Left hindlimb (tissue), 1 donor: ENCODE data around the gene ZNF195.
"Not testable (repeated sequence)": the region's sequence is repeated elsewhere in the genome, so short reads cannot be mapped to it uniquely, and the experiment has no call there.

Experiments used
- DNase-seq: peaks from one replicate; pipeline ENCODE4 v3.0.0-alpha.2; 2018

Gene ZNF195

DNA sequence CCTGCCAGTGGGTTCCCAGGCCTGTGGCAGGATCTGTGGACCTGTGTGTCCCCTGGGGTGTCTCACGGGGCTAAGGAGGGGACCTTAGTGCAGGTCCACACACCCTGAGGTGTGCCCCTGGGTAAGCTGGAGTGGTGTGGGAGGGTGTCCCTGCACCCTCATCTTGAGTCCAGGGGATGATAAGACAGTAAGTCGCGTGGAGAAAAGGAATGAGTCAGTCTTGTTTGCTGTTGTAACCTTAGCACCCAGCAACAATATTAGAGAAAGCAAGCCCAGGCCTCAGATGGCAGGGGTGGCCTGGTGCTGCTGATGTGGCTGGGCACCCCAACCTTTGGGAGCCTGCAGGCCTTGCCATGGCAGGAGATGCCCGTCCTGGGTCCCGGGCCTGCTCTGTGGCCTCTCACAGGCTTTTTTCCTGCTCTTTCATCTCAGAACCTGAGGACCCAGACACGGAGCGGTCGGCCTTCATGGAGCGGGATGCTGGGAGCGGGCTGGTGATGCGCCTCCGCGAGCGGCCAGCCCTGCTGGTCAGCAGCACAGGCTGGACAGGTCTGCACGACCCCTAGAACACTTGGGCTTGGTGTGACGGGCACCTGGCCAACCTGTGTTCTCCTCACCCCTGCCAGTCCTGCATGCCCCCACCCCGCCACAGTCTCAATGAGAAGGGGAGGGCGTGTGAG lies 23.4 kb upstream of the ZNF195 start:
- DNase-seq: not testable (repeated sequence)

DNA sequence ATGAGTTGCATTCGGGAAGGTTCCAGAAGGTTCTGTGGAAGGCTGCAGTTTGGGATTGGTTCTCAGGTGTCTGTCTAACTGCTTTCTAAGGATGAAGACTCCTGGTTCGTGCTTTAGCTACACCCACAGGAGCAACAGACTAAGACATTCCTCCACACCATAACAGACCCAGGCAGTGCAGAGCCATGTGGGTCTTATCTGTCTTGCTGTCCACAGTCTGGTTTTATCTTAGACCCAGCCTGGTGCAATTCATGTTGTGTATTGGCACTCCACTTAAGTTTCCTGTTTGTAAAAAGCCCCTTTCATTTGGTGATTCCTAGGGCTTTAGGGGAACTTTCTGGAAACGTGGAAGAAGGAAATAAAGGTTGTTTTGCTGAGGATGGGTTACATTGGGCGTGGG lies 22.1 kb upstream of the ZNF195 start:
- not testable (repeated sequence) for DNase-seq

DNA sequence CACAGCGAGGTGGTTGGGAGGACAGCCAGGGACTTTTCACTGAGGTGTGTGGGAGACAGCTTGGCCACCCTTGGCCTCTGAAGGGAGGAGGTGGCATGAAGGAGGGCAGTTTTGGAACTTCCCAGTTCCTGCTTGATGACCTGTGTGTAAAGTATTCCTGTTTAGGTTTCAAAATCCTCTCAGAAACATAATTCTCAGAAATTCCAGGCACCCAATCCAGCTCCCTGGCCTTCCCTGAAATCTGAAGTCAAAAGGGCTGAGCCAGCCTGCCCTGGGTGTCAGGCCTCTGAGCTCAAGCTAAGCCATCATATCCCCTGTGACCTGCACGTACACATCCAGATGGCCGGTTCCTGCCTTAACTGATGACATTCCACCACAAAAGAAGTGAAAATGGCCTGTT lies 19.6 kb upstream of the ZNF195 start:
- DNase-seq: not testable (repeated sequence)

DNA sequence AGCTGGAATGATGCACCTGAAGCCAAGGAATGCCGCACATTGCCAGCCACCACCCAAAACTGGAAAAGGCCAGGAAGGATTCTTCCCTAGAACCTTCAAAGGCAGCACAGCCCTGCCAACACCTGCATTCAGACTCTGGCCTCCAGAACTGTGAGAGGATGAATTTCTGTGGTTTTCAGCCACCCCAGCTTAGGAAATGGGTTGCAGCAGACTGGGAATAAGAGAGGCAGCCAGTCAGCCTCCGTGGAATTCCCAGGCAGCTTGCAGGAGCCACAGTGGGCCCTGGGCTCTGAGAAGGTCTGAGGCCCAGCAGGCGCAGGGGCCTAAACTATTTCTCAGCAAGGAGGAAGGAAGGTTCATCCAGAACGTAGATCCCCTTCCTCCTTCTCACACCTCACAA lies 19.2 kb upstream of the ZNF195 start:
- not testable (repeated sequence) for DNase-seq

DNA sequence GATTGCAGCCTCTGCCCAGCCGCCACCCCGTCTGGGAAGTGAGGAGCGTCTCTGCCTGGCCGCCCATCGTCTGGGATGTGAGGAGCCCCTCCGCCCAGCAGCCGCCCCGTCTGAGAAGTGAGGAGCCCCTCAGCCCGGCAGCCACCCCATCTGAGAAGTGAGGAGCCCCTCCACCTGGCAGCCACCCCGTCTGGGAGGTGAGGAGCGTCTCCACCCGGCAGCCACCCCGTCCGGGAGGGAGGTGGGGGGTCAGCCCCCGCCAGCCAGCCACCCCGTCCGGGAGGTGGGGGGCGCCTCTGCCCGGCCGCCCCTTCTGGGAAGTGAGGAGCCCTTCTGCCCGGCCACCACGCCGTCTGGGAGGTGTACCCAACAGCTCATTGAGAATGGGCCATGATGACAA lies 18.3 kb upstream of the ZNF195 start:
- DNase-seq: not testable (repeated sequence)

DNA sequence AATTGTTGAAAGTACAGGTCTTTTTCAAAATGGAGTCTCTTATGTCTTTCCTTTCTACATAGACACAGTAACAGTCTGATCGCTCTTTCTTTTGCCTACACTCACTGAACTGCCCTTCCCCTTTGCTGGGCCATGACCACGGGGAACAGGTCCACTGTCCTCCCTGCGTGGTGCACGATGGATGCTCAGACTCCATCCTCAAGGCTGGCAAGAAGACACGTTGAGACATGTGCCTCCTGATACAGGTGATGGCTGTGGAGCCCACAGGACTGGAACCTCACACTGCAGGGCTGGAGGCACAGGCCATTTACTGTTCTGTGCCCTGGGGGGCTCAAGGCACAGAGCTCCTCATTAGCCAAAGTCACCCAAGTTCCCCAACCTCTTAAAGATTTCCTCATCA lies 16.5 kb upstream of the ZNF195 start:
- DNase-seq: not testable (repeated sequence)

DNA sequence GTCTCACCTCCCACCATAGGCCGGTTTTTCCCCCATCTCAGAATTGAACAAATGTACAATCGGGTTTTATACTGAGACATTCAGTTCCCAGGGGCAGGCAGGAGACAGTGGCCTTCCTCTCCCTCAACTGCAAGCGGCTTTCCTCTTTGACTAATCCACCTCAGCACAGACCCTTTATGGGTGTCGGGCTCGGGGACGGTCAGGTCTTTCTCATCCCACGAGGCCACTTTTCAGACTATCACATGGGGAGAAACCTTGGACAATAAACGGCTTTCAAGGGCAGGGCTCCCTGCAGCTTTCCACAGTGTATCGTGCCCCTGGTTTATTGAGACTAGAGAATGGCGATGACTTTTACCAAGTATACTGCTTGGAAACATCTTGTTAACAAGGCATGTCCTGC lies 16.0 kb upstream of the ZNF195 start:
- not testable (repeated sequence) for DNase-seq

DNA sequence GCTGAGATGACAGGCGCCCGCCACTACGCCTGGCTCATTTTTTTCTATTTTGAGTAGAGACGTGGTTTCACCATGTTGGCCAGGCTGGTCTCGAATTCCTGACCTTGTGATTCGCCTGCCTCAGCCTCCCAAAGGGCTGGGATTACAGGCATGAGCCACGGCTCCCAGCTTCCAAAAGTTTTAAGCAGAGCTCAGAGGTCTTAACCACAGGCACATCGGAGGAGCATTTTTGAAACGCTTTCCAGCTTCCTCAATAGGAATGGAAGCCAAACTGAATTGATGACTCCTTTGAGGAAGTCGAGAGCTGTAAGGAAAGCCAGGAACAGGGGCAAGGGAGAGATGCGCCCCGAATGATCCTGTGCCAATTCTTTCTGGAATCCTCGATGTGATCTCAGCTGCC lies 14.5 kb upstream of the ZNF195 start:
- not testable (repeated sequence) for DNase-seq

DNA sequence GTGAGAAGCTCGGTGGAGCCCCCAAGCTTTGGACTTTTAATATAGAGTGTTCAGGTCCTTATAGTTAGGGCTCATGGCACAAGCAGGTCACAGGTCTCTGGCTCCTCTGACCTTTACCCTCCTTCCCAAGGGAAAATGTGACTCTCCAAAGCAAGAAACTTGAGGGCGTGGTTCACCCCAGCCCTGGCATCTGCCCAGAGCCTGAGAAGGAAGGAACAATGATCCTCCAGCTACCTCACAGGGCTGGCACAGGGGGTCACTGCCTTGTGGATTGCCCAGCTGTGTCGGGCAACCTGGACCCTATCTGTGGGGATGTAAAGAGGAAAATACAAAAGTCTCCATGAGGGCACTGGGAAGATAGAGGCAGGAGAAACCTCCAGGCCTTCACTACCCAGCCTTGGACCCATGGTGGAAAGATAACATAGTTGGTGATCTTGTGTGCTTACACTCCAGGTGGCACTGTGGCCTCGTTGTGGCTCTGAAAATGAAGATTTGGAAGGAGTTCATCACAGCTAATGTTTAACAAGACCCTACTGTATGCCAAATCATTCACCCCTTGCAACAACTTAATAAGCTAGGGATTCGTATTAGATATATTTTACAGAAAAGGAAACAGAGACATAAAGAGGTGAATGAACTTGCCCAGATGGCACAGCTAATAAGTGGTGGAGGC lies 3.8 kb upstream of the ZNF195 start:
- DNase-seq: no peak

DNA sequence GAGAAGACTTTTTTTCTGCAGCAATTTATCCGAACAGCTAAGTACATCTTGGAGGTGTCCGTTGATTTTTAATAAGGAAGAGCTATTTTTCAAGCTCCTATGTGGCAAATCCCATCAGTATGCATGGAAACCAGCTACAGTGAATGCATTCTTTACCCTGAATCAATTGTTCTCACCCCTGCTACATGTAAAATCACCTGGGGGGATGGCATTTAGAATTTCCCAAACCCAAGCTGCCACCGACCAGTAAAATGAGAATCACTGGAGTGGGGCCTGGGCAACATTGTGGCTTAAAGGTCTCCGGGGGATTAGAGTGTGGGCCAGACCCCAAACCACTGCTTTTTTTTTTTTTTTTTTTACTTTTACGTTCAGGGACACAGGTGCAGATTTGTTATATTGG lies 2.8 kb upstream of the ZNF195 start:
- no peak for DNase-seq

DNA sequence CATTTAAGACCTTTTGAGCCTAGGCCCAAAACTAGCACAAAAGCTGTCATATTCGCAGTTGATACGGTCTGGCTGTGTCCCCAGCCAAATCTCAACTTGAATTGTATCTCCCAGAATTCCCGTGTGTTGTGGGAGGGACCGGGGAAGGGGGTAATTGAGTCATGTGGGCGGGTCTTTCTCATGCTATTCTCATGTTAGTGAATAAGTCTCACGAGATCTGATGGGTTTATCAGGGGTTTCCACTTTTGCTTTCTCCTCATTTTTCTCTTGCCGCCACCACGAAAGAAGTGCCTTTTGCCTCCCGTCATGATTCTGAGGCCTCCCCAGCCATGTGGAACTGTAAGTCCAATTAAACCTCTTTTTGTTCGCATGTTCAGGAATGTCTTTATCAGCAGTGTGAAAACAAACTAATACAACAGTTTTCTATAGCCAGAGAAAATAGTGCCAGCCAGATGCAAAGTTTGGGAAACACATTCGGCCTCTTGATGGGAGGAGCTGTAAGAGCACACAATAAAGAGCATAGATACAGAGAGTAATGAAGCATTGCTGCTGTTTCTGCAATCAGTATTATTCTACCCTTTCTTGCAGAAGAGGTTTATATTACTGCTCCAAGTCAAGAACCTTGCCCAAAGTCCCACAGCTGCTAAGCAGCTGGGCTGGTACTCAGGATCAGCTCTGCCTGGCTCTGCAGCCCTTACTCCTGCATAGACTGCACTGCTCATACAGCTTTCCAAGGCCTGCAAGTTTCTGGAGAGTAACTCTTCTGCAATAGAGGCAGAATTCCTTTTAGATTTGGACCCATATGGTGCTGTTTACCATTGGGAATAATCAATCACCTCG lies 2.0 kb upstream of the ZNF195 start:
- DNase-seq: no peak

DNA sequence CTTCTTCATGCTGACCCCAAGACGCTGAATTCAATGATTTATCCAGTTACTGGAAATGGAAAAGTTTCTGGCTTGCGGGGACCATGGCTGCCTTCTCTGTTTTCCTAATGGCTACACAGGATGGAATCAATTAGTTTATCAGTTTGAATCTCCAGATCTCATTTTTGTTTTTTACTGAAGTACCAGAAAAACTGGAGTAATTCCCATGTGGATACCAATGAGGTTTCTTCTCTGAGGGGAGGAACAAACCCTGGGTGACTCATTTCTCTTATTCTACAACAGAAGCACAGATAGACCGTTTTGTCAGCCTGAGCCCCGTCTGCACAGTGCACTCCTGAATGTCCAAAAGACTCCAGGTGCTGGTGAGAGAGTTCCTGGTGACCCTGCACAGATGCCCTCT lies 3.4 kb downstream of the ZNF195 start:
- DNase-seq: no peak

DNA sequence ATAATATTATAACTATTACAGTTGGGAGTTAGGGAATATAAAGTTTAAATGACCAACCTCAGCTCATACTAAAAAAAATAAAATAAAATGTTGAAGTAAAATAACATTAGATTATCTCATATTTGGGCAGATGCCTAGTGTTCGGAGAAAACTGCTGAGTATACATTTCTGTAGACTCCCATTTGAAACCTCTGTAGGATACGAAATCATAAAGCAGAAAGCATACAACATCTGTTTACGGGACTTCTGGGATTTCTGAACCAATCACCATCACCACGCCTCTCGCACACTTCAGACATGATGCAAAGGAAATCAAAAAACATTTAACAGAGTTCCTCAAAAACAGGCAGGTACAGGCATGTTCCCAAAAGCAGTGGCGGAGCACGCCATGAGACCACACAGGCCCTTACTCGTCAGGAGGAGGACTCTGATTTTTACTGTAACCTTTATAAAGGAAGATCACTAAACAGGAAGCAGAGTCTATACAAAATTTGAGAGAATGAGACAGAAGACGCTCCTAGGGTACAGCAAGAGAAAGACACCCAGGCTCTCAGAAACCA lies 8.6 kb downstream of the ZNF195 start:
- no peak for DNase-seq

DNA sequence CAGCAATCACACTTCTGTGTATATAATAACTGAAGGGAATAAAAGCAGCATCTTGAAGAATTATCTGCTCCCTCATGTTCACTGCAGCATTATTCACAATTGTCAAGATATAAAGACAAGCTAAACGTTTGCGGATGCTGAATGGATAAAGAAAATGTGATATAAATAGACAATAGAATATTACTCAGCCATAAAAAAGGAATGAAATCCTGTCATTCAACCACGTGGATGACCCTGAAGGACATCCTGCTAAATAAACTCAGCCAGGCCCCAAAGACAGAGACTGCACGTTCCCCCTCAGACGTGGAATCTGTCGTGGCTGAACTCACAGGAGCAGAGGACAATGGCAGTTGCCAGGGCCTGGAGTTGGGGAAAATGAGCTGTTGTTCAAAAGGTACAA lies 9.6 kb downstream of the ZNF195 start:
- DNase-seq: no peak

DNA sequence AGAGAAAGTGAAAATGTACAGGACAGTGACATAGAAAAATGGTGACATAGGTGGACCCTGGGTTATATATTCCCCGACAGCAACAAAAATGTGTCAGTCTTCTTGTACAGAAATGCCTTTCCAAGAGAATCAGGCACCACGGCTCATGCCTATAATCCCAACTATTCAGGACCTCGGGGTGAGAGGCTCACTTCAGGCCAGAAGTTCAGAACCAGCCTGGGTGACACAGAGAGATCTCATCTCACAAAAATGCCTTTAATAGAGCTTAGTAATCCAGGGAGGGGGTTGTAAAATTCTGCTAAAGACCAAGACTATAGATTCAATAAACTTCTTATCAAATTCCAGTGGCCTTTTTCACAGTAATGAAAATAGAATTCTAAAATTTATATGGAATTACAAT lies 10.7 kb downstream of the ZNF195 start:
- DNase-seq: no peak

DNA sequence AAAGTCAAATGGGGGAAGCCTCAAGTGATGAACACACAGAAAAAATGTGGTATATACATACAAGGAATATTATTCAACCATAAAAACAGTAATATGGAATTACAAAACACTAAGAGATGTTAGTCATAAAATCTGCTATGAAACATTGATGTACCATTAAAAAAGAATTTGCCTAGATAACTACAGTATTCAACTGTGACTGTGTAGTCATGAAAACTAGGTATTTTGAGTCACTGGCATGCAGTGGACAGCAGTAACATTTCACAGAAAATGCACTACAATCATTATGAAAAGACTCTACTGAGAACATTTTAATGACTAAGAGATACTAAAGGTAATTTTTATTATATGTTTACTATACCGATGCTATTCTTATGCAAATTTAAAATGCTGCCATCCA lies 11.7 kb downstream of the ZNF195 start:
- no peak for DNase-seq

DNA sequence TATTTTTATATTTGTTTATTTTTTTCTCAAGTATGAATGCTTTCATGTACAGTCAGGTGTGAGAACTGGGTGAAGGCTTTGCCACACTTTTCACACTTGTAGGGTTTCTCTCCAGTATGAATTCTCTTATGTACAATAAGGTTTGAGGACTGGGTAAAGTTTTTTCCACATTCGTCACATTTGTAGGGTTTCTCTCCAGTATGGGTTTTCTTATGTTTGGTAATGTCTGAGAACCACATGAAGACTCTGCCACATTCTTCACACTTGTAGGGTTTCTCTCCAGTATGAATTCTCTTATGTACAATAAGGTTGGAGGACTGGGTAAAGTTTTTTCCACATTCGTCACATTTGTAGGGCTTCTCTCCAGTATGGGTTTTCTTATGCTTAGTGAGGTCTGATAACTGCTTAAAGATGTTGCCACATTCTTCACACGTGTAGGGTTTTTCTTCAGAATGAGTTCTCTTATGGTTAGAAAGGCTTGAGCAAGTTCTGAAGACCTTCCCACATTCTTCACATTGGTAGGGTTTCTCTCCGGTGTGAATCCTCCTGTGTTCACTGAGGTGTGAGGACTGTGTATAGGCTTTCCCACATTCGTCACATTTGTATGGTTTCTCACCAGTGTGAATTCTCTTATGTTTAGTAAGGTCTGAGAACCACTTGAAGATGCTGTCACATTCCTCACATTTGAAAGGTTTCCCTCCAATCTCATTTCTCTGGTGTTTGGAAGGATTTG lies 19.7 kb downstream of the ZNF195 start:
- no peak for DNase-seq

DNA sequence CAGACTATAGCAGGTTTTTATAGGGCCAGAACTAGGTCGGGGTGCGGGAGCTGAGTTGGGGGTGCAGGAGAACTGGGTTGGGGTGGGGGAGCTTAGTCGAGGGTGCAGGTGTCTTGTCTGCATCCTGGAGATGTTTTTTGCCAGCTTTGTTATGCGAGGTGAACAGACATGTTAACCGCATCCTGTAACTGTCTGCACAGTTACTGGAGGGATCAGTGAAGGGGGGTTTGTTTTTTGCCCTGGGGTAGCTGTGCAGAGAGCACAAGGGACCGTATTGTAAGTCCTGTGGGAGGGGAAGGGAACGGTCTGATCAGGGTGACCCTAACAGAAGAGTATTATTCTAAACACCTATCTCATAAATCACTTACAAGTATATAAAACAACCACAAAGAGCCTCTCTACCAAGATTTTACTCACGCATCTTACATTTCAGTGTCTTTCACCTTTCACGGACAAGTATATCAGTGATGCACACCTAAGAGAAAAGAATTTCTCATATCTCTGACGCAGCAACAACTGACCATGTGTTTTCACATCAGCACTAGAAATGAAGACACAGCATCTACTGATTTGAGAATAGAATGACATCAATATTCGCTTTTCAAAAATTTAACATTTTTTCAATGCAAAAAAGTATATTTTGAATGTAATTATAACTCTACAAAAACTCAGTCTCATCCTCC lies 20.8 kb downstream of the ZNF195 start:
- no peak for DNase-seq

DNA sequence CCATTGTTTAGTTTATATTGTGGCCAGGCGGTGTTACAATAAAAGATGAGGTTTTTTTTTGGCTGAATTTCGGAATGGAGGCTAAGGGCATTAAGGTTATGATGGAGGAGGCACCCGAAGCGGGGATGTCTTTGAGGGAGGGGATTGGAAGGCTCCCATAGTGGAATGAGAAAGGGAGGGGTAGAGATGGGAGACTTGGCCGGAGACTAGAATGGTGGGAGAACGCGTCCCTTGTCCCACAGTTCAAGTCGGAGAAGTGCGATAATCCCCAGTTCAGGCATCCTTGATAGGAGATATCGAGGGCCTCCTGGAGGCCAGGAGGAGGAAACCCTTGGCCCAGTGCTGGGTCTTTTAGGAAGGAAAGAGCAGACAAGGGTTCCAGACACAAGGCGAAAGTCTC lies 21.6 kb downstream of the ZNF195 start:
- no peak for DNase-seq

DNA sequence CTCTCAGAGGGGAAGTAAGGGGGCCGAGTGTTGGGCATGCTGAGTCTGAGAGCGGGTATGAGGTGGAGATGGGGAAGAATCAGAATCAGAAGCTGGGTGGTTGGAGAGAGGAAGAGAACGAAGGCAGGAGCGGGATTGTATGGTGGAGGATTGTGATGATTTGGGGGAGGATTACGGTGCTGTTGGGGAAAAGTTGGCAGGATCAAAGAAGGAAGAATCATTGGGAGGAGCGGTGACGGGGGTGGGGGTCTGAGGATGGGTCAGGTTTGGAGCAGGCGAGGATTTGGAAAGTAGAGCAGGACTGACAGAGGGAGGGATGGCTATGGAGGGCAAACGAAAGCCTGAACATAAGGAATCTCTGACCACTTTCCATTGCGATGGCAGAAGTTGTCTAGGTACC lies 22.1 kb downstream of the ZNF195 start:
- no peak for DNase-seq

DNA sequence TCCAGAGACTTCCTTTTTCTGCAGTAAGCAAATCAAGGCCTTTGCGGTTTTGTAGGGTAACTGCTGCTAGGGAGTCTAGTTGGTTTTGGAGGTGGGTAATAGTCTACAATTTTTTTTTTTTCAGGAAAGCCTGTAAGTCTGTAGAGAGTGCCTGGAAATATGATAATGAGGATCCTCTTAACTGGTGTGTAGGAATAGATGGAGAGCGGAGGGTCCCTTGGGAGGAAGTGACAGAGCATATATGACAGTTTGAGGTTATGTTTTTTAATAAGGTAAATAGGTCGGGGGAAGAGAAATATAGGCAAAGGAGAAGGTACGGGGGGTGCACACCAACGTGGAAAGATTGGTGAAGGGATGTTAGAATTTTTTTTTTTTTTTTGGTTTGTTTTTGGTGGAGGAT lies 25.9 kb downstream of the ZNF195 start:
- DNase-seq: no peak

DNA sequence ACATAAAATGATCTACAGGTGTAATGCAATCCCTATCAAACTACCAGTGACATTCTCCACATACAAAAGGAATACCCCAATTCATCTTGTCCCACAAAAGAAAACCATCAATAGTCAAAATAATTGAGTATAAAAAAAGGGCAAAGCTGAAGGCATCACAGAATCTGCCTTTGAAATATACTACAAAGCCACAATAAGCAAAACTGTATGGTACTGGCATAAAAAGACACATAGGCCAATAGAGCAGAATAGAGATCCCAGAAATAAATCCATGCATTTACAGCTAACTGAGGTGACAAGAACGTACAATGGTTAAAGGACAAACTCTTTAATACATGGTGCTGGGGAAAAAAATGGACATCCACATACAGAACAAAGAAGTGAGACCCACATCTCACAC lies 31.8 kb downstream of the ZNF195 start:
- DNase-seq: no peak
